ENCODE data around the gene KLHL7.

The KLHL7 gene

GRCh38 chr7:23107781-23108180, 2.2 kb downstream of the KLHL7 start:
- H3K23ac ChIP-seq (ENCODE audit: low read length in 2 of 2): no peak overlapping the region
- H4K91ac ChIP-seq (ENCODE audit: low read length): no peak overlapping the region
- H3K4me1 ChIP-seq (ENCODE audit: control insufficient read depth, insufficient read depth, low read depth, low read length): no peaks in the 10 kb centered on the region
- H3K9me3 ChIP-seq (ENCODE audit: control insufficient read depth, low read length): no peaks in the 10 kb centered on the region
- DNase-seq: no peak
- no peak overlapping the region for H4K8ac ChIP-seq (ENCODE audit: low read length)
- H2BK120ac ChIP-seq (ENCODE audit: low read depth, low read length): no peak overlapping the region
- H3K4me3 ChIP-seq (ENCODE audit: insufficient read depth in 1 of 2, low read depth in 1 of 2, low read length in 2 of 2): peak overlapping the region in 1 of 2 experiments; percentile 98
- H3K4ac ChIP-seq (ENCODE audit: low read depth in 1 of 2, low read length in 2 of 2): no peak overlapping the region
- H2AFZ ChIP-seq (ENCODE audit: low read depth, low read length): no peak overlapping the region
- H3K14ac ChIP-seq (ENCODE audit: low read length in 2 of 2): no peak overlapping the region
- H3K18ac ChIP-seq (ENCODE audit: low read depth in 1 of 2, low read length in 2 of 2): no peak overlapping the region
- H3K27ac ChIP-seq (ENCODE audit: low read length, poor library complexity, severe bottlenecking): no peak overlapping the region
- H3K4me2 ChIP-seq (ENCODE audit: low read length, poor library complexity, severe bottlenecking): peak overlapping the region; percentile 84
- H2AK5ac ChIP-seq (ENCODE audit: low read length, severe bottlenecking): no peak overlapping the region
- H2BK15ac ChIP-seq (ENCODE audit: low read depth, poor library complexity, severe bottlenecking): no peak overlapping the region
- peaks cover 4% of the 10 kb centered on the region for H3K79me1 ChIP-seq (replicated peaks; ENCODE audit: low read length, poor library complexity, severe bottlenecking)
- 83% methylated on average over 1 of the region's 2 CpGs for WGBS
- H2BK5ac ChIP-seq (ENCODE audit: low read depth, low read length, poor library complexity, severe bottlenecking): no peak overlapping the region
- no peaks in the 10 kb centered on the region for H3K36me3 ChIP-seq (ENCODE audit: control insufficient read depth in 1 of 2, insufficient read depth in 2 of 2, low read depth in 1 of 2, low read length in 2 of 2)
- no peak overlapping the region for H2BK12ac ChIP-seq (ENCODE audit: low read length in 2 of 2)
- peak overlapping the region; percentile 92 for H3K9ac ChIP-seq (ENCODE audit: low read length)
- no peaks in the 10 kb centered on the region for H3K27me3 ChIP-seq (ENCODE audit: control insufficient read depth in 1 of 2, insufficient read depth in 1 of 2, low read length in 2 of 2)

GRCh38 chr7:23108995-23109394, 3.4 kb downstream of the KLHL7 start:
- DNase-seq: no peak
- H2BK12ac ChIP-seq (ENCODE audit: low read length in 2 of 2): no peak overlapping the region
- H3K4me3 ChIP-seq (ENCODE audit: insufficient read depth in 1 of 2, low read depth in 1 of 2, low read length in 2 of 2): no peak overlapping the region
- no peaks in the 10 kb centered on the region for H3K9me3 ChIP-seq (ENCODE audit: control insufficient read depth, low read length)
- no peak overlapping the region for H3K27ac ChIP-seq (ENCODE audit: low read length, poor library complexity, severe bottlenecking)
- H3K4me2 ChIP-seq (ENCODE audit: low read length, poor library complexity, severe bottlenecking): no peak overlapping the region
- H4K8ac ChIP-seq (ENCODE audit: low read length): no peak overlapping the region
- no peak overlapping the region for H3K14ac ChIP-seq (ENCODE audit: low read length in 2 of 2)
- no peak overlapping the region for H3K18ac ChIP-seq (ENCODE audit: low read depth in 1 of 2, low read length in 2 of 2)
- peaks cover 4% of the 10 kb centered on the region for H3K79me1 ChIP-seq (replicated peaks; ENCODE audit: low read length, poor library complexity, severe bottlenecking)
- H2BK5ac ChIP-seq (ENCODE audit: low read depth, low read length, poor library complexity, severe bottlenecking): no peak overlapping the region
- H2BK120ac ChIP-seq (ENCODE audit: low read depth, low read length): no peak overlapping the region
- no peak overlapping the region for H2AK5ac ChIP-seq (ENCODE audit: low read length, severe bottlenecking)
- 100% methylated on average over 4 of the region's 4 CpGs for WGBS
- H3K4me1 ChIP-seq (ENCODE audit: control insufficient read depth, insufficient read depth, low read depth, low read length): no peaks in the 10 kb centered on the region
- H2BK15ac ChIP-seq (ENCODE audit: low read depth, poor library complexity, severe bottlenecking): no peak overlapping the region
- no peak overlapping the region for H3K9ac ChIP-seq (ENCODE audit: low read length)
- H4K91ac ChIP-seq (ENCODE audit: low read length): no peak overlapping the region
- H3K4ac ChIP-seq (ENCODE audit: low read depth in 1 of 2, low read length in 2 of 2): no peak overlapping the region
- H3K23ac ChIP-seq (ENCODE audit: low read length in 2 of 2): no peak overlapping the region
- H2AFZ ChIP-seq (ENCODE audit: low read depth, low read length): no peak overlapping the region
- no peaks in the 10 kb centered on the region for H3K27me3 ChIP-seq (ENCODE audit: control insufficient read depth in 1 of 2, insufficient read depth in 1 of 2, low read length in 2 of 2)
- H3K36me3 ChIP-seq (ENCODE audit: control insufficient read depth in 1 of 2, insufficient read depth in 2 of 2, low read depth in 1 of 2, low read length in 2 of 2): no peaks in the 10 kb centered on the region

GRCh38 chr7:23109470-23109869, 3.9 kb downstream of the KLHL7 start:
- H3K4me2 ChIP-seq (ENCODE audit: low read length, poor library complexity, severe bottlenecking): no peak overlapping the region
- H3K18ac ChIP-seq (ENCODE audit: low read depth in 1 of 2, low read length in 2 of 2): no peak overlapping the region
- no peak overlapping the region for H2BK120ac ChIP-seq (ENCODE audit: low read depth, low read length)
- H2AK5ac ChIP-seq (ENCODE audit: low read length, severe bottlenecking): no peak overlapping the region
- WGBS: no CpG with 5 or more reads among the region's 1 CpG
- no peak for DNase-seq
- H3K23ac ChIP-seq (ENCODE audit: low read length in 2 of 2): no peak overlapping the region
- no peaks in the 10 kb centered on the region for H3K36me3 ChIP-seq (ENCODE audit: control insufficient read depth in 1 of 2, insufficient read depth in 2 of 2, low read depth in 1 of 2, low read length in 2 of 2)
- H3K4ac ChIP-seq (ENCODE audit: low read depth in 1 of 2, low read length in 2 of 2): no peak overlapping the region
- no peak overlapping the region for H2BK15ac ChIP-seq (ENCODE audit: low read depth, poor library complexity, severe bottlenecking)
- H3K4me3 ChIP-seq (ENCODE audit: insufficient read depth in 1 of 2, low read depth in 1 of 2, low read length in 2 of 2): no peak overlapping the region
- no peaks in the 10 kb centered on the region for H3K4me1 ChIP-seq (ENCODE audit: control insufficient read depth, insufficient read depth, low read depth, low read length)
- no peak overlapping the region for H3K9ac ChIP-seq (ENCODE audit: low read length)
- no peak overlapping the region for H4K91ac ChIP-seq (ENCODE audit: low read length)
- H2BK5ac ChIP-seq (ENCODE audit: low read depth, low read length, poor library complexity, severe bottlenecking): no peak overlapping the region
- H3K79me1 ChIP-seq (replicated peaks; ENCODE audit: low read length, poor library complexity, severe bottlenecking): peaks cover 6% of the 10 kb centered on the region
- no peaks in the 10 kb centered on the region for H3K27me3 ChIP-seq (ENCODE audit: control insufficient read depth in 1 of 2, insufficient read depth in 1 of 2, low read length in 2 of 2)
- H4K8ac ChIP-seq (ENCODE audit: low read length): no peak overlapping the region
- H2AFZ ChIP-seq (ENCODE audit: low read depth, low read length): no peak overlapping the region
- no peak overlapping the region for H3K14ac ChIP-seq (ENCODE audit: low read length in 2 of 2)
- no peak overlapping the region for H3K27ac ChIP-seq (ENCODE audit: low read length, poor library complexity, severe bottlenecking)
- H3K9me3 ChIP-seq (ENCODE audit: control insufficient read depth, low read length): no peaks in the 10 kb centered on the region
- no peak overlapping the region for H2BK12ac ChIP-seq (ENCODE audit: low read length in 2 of 2)

GRCh38 chr7:23114896-23115295, 9.3 kb downstream of the KLHL7 start:
- Histone ChIP-seq H3K4ac (ENCODE audit: low read depth in 1 of 2, low read length in 2 of 2) (no peak overlapping the region), H2BK120ac (ENCODE audit: low read depth, low read length) (no peak overlapping the region), H3K27me3 (ENCODE audit: control insufficient read depth in 1 of 2, insufficient read depth in 1 of 2, low read length in 2 of 2) (no peaks in the 10 kb centered on the region), H3K4me2 (ENCODE audit: low read length, poor library complexity, severe bottlenecking) (no peak overlapping the region), H3K4me1 (ENCODE audit: control insufficient read depth, insufficient read depth, low read depth, low read length) (peaks cover 4% of the 10 kb centered on the region), H4K91ac (ENCODE audit: low read length) (no peak overlapping the region), H3K36me3 (ENCODE audit: control insufficient read depth in 1 of 2, insufficient read depth in 2 of 2, low read depth in 1 of 2, low read length in 2 of 2) (no peaks in the 10 kb centered on the region), H2BK5ac (ENCODE audit: low read depth, low read length, poor library complexity, severe bottlenecking) (no peak overlapping the region), H2BK15ac (ENCODE audit: low read depth, poor library complexity, severe bottlenecking) (no peak overlapping the region), H3K4me3 (ENCODE audit: insufficient read depth in 1 of 2, low read depth in 1 of 2, low read length in 2 of 2) (no peak overlapping the region), H2BK12ac (ENCODE audit: low read length in 2 of 2) (no peak overlapping the region), H3K9ac (ENCODE audit: low read length) (no peak overlapping the region), H3K27ac (ENCODE audit: low read length, poor library complexity, severe bottlenecking) (no peak overlapping the region), H3K9me3 (ENCODE audit: control insufficient read depth, low read length) (no peaks in the 10 kb centered on the region), H2AK5ac (ENCODE audit: low read length, severe bottlenecking) (no peak overlapping the region), H2AFZ (ENCODE audit: low read depth, low read length) (no peak overlapping the region), H3K18ac (ENCODE audit: low read depth in 1 of 2, low read length in 2 of 2) (no peak overlapping the region), H3K79me1 (replicated peaks; ENCODE audit: low read length, poor library complexity, severe bottlenecking) (peaks cover 19% of the 10 kb centered on the region), H4K8ac (ENCODE audit: low read length) (no peak overlapping the region), H3K23ac (ENCODE audit: low read length in 2 of 2) (no peak overlapping the region), H3K14ac (ENCODE audit: low read length in 2 of 2) (no peak overlapping the region)
- DNase-seq: no peak
- WGBS: 94% methylated on average over 3 of the region's 3 CpGs

All from mesenchymal stem cell (in vitro differentiated cells and primary cell).